IPS-18c (cell line): ENCODE results near the gene FRMD1.

Source experiments
- H3K4me3 ChIP-seq: 2 replicates; pipeline ENCODE4 v1.7.0; 2013; ENCODE audit warnings: low read depth, mild to moderate bottlenecking, low read length, moderate library complexity; ENCODE audit not compliant: insufficient read depth
- H3K9me3 ChIP-seq: one replicate; pipeline ENCODE4 v1.6.1; 2013; ENCODE audit warnings: mild to moderate bottlenecking, low read length, moderate library complexity; ENCODE audit not compliant: control insufficient read depth, insufficient read depth

The FRMD1 gene

DNA sequence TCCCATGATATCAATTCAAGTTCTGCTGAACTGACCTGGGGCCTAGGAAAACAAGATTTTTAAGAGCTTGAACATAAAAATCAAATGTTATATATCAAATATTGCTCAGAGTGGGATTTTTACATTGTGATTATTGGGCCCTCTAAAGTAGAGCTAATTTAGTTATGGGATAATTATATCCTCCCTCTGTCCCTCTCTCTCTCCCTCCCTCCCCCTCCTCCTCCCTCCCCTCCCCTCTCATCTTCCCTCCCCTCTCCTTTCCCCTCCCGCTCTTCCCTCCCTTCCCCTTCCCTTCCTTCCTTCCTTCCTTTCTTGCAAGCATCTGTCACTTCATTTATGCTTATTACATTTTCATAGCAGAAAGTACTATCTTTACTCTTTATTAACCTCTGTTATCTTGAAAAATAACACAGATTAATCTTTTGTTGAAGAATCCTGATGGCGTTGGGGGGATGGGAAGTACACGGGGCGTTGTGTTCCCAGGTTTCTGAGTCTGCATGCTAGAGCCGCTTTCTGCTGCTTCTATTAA, 48.7 kb downstream of the FRMD1 start:
- no peak overlapping the region for H3K4me3 ChIP-seq
- H3K9me3 ChIP-seq = peaks cover 2% of the 10 kb centered on the region

DNA sequence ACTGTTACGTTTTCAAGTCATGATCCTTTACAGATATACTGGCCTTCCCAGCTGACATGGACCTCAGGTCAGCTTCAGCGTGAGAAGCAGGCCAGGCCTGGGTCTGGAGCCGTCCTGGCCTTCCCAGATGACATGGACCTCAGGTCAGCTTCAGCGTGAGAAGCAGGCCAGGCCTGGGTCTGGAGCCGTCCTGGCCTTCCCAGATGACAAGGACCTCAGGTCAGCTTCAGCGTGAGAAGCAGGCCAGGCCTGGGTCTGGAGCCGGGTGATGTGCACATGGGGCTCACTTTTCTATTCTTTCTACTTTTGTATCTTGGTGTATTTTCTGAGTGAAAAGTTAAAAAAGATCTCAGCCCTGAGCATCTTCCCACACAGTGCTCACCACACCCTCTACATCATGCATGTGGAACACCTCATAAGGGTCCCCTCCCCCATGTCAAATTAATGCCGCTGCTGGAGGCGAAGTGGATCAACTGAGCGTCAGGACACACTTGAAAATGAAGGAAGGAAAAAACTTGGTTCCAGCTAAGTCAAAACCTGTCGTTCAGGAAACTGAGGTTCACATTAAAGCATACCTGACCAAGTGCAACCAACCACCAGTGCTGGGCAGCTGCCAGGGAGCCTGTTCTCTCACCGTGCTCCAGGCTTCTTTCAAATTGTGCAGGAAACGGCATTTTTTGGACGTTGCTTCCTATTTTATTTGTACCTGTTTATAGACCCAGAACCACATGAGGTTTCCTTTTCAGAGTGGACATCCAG, 49.4 kb downstream of the FRMD1 start:
- H3K4me3 ChIP-seq = no peak overlapping the region
- H3K9me3 ChIP-seq = no peaks in the 10 kb centered on the region

DNA sequence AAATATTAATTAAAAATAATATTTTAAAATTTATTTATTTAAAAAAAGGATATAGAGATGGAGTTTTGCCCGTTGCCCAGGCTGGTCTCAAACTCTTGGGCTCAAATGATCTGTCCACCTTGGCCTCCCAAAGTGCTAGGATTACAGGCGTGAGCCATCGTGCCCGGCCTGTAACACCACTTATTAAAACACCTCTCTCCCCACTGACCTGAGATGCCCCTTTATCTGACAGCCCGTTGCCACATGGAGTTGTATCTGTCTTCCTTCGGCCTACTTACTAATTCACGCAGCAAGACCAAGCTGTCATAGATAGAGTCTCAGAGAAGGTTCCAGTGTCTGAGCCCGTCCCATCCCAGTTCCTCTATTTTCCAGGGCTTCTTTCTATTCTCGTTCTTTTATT, 50.8 kb downstream of the FRMD1 start:
- Histone ChIP-seq H3K4me3 (no peak overlapping the region), H3K9me3 (no peaks in the 10 kb centered on the region)

DNA sequence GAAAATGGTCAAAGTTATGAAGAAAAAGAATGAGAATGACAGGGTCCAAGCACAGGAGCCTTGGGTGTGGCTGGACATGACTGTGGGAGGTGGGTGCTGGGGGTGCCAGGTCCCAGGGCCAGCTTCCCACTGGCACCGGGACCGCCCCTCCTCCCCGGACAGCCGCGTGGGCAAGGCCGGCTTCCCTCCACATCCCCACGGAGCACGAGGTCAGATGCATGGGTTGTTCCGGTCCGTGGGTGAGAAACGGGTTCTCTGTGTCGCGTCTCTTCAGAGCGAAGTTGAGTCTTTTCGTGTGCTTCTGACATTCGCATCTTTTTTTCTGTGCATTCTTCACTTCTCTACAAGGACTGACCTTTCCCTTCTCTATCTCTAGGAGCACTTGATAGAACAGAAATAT, 51.5 kb downstream of the FRMD1 start:
- H3K9me3 ChIP-seq = no peaks in the 10 kb centered on the region
- H3K4me3 ChIP-seq = no peak overlapping the region

DNA sequence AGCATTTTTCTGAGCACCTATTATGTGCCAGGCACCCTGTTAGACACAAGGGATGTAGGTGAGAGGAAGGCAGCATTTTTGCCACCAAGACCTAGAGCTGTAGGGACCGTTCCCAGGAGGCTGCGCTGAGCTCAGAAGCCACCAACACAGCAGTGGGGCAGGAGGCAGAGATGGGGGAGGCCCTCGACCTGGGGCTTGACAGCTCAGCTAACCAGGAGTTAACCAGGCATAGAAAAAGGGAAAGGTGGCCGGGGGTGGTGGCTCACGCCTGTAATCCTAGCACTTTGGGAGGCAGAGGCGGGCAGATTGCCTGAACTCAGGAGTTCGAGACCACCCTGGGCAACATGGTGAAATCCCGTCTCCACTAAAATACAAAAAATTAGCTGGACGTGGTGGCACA, 52.1 kb downstream of the FRMD1 start:
- Histone ChIP-seq H3K4me3 (no peak overlapping the region), H3K9me3 (no peaks in the 10 kb centered on the region)

DNA sequence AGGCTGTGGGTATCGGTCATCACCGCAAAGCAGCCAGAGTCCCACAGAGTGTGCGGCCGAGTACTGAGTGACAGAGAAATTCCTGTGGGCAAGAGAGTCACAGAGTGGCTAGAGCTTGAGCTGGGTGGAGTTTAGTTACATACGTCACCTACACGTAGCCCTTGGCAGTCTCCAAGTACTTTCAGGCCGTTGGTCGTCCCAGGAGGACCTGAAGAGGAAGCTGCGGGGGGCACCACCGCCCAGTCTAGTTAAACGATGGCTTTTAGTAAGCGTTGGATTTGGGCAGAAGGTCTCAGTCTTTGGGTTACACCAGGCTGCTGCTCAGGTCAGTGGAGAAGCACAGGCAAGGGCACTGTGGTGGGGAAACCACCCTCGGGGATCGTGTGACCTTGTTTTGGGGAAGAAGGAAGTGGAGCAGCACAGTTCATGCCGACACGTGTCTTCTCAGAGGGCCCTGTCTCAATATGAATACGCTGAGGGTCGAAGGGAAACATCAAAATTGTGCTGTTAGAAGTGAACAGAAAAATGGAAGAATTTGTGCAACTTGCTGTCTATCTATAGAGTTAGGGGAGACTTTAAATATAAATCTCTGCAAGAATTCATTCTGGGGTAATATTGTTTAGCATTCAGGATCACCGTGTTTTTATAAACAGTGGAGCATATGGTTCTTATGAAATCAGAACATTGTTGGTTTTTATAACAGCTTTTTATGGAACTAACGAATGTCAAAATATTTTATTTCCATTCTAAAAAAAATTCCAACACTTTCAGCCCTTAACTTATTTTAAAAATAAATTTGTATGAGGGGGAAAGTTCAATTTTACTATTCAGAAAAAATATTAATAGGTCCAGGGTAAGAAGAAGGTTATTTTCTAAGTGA, 52.9 kb downstream of the FRMD1 start:
- no peaks in the 10 kb centered on the region for H3K9me3 ChIP-seq
- no peak overlapping the region for H3K4me3 ChIP-seq

DNA sequence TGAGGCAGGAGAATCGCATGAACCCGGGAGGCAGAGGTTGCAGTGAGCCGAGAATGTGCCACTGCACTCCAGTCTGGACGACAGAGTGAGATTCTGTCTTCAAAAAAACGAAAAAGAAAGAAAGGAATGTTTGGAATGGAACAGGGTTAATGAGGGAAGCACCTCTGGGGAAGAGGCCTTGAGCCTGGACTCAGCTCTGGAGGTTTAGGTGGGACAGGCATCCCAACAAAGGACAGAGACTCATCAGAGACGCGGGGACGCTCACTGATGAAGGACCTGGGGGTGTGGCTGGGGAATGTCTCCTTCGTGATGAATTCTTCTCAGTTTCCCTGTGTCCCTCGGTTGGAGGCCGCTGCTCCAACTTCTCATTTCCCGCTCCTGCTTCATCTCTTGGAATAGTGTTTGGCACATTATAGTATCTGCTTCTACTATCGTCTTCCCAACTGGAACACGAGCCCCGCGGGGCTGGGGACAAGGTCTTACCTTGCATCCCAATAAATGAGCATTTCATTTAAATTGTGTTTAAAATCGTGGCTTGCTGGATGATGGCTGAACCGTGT, 54.0 kb downstream of the FRMD1 start:
- no peak overlapping the region for H3K4me3 ChIP-seq
- no peaks in the 10 kb centered on the region for H3K9me3 ChIP-seq

DNA sequence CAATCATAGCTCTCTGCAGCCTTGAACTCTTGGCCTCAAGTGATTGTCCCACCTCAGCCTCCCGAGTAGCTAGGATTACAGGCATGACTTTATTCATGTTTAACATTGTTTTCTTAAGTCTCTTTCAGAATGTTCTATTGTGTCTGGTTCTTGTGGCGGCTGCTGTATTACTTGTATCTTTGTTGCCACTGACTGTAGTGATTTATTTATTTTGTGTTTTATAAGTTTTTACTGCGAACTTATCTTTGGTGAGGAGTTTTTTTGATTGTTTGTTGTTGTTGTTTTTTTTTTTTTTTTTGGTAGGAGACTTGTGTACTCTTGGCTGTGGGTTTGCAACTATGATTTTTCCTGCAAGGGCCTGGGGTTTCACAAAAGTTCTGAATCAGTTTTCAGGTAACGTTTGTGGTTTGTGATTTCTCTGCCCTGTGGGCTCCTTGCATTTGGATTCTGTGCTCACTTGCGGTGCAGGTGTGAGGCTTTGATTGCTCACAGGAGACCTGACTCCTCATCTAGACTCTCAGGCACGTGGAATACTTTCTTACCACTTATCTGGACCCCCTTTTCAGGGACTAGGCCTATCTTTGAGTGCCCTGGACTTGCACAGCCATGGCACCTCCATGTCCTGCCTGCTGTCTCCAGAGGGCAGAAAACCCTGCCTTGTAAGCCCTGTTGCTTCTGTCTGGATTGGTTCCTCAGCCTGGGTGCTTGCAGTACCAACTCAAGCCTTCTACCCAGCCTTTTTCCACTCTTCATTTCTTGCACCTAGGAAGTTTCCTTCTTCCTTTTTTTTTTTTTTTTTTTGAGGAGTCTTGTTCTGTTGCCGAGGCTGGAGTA, 56.3 kb downstream of the FRMD1 start:
- H3K9me3 ChIP-seq = no peaks in the 10 kb centered on the region
- no peak overlapping the region for H3K4me3 ChIP-seq

DNA sequence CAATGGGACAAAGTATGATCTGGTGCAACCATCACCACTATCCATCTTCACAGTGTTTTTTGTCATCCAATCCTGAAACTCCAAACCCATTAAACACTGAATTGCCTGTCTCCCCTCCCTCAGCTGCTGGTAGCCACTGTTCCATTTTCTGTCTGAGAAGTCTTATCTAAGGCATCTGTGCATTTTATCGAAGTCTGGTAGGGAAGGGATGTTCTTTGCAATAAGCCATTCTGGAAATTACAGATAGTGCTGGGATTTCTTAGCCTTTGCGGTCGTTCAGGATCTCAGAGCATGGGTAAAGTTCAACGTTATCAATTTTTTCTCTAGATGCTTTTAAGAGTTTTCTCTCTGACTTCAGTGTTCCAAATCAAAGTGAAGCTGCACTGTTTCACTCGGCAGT, 57.4 kb downstream of the FRMD1 start:
- Histone ChIP-seq H3K4me3 (no peak overlapping the region), H3K9me3 (no peaks in the 10 kb centered on the region)

DNA sequence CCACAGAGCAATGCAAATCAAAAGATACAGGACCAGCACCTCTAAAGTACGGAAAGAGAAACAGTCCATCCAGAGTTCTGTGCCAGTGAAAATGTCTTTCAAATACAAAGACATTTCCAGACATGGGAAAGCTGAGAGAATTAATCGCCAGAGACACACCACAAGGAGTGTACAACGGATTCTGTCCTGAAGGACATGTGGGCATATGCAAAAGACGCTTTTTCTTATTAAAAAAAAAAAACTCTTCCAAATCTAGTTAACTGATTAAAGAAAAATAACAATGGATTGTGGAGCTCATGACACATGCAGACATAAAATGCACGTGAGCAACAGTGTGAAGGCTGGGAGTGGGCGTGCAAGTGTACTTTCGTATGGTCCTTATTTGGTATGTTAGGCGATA, 58.8 kb downstream of the FRMD1 start:
- Histone ChIP-seq H3K9me3 (no peaks in the 10 kb centered on the region), H3K4me3 (no peak overlapping the region)

DNA sequence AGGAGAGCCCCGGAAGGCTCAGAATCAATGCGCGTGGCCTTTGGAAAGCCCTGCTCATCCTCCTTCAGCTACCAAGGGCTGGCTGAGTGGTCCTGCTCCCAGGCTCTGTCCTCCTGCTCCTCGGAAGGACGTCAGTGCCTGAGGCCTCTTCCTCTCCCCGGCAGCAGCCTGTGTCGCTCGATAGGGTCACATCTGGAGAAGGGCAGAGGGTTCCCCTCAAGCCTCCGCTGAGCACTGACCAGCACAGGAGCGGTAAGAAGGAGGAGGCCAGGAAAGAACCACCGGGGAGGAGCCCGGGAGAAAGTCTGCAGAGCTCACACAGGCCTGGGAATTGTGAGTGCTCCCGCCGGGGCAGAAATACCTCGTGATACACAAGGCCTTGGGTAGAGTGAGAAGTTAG, 60.3 kb downstream of the FRMD1 start:
- Histone ChIP-seq H3K9me3 (no peaks in the 10 kb centered on the region), H3K4me3 (no peak overlapping the region)

DNA sequence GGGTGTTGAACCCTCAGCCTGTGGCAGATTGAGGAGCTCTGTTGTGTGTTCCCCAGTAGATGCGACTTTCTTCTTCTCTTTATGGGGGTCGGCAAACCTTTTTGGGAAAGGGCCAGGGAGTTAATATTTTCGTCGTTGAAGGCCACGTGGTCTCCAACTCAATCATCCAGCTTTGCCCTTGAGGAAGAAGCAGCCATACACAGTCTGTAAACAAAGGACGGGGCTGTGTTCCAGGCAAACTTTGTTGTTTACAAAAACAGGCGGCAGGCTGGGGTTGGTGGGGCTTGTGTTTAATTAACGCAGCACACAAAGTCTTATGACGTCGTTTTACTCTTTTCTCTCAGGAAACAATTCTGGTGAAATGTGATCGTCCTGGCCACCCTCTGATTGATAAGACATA, 61.4 kb downstream of the FRMD1 start:
- no peaks in the 10 kb centered on the region for H3K9me3 ChIP-seq
- no peak overlapping the region for H3K4me3 ChIP-seq

DNA sequence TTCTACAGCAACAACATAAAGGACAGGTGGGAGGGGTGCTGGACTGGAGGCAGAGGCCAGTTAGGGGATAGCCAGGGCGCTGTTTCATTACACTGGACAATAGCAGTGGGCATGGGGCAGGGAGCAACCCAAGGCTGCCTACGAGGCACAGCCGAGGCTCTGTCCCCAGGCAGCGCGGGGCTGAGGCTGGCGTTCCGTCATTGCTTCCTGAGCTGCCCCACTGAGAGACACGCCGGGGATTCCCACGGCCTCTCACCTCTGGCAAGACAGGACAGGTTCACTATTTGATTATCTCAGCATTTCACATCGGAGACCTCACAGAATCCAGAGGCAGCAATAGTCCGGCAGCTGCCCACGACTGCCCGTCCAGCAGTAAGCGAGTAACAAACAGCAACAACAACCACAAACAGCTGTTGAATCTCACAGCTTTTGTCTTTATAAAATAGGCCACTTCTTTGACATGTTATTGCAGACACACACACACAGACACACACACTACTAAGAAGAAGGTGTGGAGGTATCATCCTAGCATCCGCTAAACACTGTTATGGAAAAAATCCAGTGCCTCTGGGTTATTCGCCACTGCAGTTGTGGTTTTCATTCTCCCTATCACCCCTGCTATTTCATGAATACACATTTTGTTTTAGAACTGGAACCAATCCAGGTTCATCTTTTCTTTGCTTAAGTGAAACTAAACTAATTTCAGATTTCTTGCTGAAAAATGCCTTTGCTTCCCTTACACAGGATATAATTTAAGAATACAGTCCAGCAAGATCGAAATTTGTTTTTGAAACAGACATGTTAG, 62.1 kb downstream of the FRMD1 start:
- Histone ChIP-seq H3K9me3 (no peaks in the 10 kb centered on the region), H3K4me3 (no peak overlapping the region)

DNA sequence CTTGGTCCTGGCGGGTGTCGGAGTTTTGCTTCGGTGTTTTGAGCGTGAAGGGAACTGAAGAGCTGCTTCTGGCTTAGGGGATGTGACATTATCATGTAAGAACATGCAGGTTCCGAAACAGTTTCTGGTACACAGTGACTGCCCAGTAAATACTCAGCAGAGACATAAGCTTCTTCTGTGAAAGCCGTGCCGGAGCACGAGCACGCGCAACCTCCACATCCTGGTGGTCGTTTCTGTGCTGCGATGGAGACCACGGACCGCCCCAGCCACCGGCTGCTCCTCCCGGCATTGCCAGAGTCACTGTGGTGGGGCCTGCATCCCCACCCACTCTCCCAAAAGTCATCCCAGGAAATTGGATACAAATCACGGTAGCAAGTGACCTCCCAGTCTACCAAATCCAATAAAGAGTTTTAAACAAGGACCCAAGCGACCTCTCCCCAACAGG, 62.8 kb downstream of the FRMD1 start:
- Histone ChIP-seq H3K9me3 (no peaks in the 10 kb centered on the region), H3K4me3 (no peak overlapping the region)

DNA sequence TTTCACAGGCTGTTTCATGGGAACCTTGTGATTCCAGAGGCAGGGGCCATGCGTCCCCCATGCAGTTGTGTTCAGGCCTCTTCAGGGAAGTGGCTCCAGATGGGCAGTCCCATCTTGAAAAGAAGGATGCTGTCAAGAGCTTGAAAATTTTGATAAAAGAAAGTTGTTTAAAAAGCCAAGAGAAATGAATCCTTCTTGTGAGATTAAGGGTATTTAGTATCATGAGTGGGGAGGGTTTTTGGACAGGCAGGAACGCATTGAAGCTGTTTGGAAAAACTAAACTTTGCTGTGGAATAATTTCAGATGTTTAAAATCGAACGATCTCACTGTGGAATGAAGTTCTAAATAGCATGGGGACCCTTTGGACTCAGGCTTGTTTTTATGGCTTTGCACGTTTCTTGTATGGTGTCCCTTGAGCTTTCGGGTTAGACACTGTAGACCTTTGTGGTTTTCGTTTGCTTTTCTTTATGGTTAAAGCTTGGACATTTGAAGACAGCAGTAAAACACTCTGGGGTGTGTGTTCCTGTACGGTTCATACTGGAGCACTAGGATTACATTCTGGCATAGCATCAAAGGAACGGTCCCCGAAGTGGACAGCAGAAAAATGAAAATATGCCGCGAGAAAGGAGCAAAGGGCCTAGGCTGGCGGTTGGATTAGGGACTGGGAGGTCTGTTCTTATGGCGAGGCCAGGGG, 63.4 kb downstream of the FRMD1 start:
- H3K4me3 ChIP-seq = no peak overlapping the region

DNA sequence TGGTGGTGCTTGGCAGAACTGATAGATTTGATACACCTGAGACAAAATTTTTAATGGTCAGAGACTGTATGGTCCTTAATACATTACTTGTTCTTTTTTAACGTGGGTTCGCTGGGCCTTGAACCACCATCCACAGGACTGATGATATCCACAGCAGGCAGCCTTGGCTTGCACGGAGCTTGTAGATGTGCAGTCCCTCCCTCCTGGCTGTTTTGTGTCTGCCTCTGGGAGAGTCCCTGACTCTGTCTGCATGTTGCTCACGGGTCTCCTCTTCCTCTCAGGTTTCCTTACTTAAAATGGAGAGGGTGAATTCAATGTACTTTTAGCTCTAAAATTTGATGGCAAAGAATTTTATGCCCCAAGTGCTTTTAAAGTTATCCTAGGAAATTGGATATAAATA, 64.0 kb downstream of the FRMD1 start:
- H3K9me3 ChIP-seq = no peaks in the 10 kb centered on the region
- H3K4me3 ChIP-seq = no peak overlapping the region

More for the DNA sequence above, 63.4 kb downstream of the FRMD1 start:
- no peaks in the 10 kb centered on the region for H3K9me3 ChIP-seq
